Esophagus muscularis mucosa (tissue), 4 donors: ENCODE measurements around the gene FA2H.

Experiments used
- CTCF ChIP-seq, 3 experiments: fragments of 200-600 bp in 2 of 3; fragments of 450-650 bp in 1 of 3; sonication (generic) in 2 of 3; IDR thresholded peaks; one replicate each; pipeline ENCODE4 v1.5.1; 2017 to 2019; ENCODE audit warnings: antibody characterized with exemption in 3 of 3, mild to moderate bottlenecking in 2 of 3, moderate library complexity in 1 of 3
- EP300 ChIP-seq: sonication (generic); formaldehyde crosslinking; IDR thresholded peaks from one replicate; pipeline ENCODE4 v1.6.1; 2017; ENCODE audit warnings: antibody characterized with exemption
- POLR2A ChIP-seq: fragments of 450-650 bp; IDR thresholded peaks from one replicate; pipeline ENCODE4 v1.6.1; 2017; ENCODE audit warnings: antibody characterized with exemption, moderate library complexity, mild to moderate bottlenecking, low read depth
- POLR2AphosphoS5 ChIP-seq, 2 donors: sonication (generic); formaldehyde crosslinking; IDR thresholded peaks; one replicate each; pipeline ENCODE4 v1.6.1; 2017; ENCODE audit warnings: antibody characterized with exemption in 2 of 2

- TF ChIP-seq POLR2AphosphoS5 (IDR thresholded peaks at IDR 0.05) (no peak), POLR2A (no peak), EP300 (no peak), CTCF (IDR thresholded peaks at IDR 0.05) (no peak)
Observed at GRCh38 chr16:74794668-74795067, 20.0 kb upstream of the FA2H start.
